Hippocampal formation (tissue), 2 donors: ENCODE data around the gene LITAFD.

Source experiments
- DNase-seq, 2 donors: peaks; one replicate each; lab custom pipeline; 2025; lab: John Stamatoyannopoulos, UW

Gene LITAFD

GRCh38 chr16:8920645-8921346 is 38.6 kb downstream of the LITAFD start:
- DNase-seq, result no peak

- no peak for DNase-seq
Observed at GRCh38 chr16:8921347-8921984, 39.3 kb downstream of the LITAFD start.

- DNase-seq, result peak in 1 of 2 donors; percentile 22
Observed at GRCh38 chr16:8923199-8923598, 41.0 kb downstream of the LITAFD start.

- DNase-seq, result no peak
Observed at GRCh38 chr16:8924214-8924613, 42.1 kb downstream of the LITAFD start.

- DNase-seq, result no peak
Observed at GRCh38 chr16:8925455-8925854, 43.3 kb downstream of the LITAFD start.

GRCh38 chr16:8926827-8927226 is 44.7 kb downstream of the LITAFD start:
- no peak for DNase-seq

- no peak for DNase-seq
Observed at GRCh38 chr16:8928467-8928957, 46.4 kb downstream of the LITAFD start.

GRCh38 chr16:8929086-8929748 is 47.1 kb downstream of the LITAFD start:
- no peak for DNase-seq

GRCh38 chr16:8931859-8932258 is 49.7 kb downstream of the LITAFD start:
- no peak for DNase-seq

- DNase-seq, result no peak
Observed at GRCh38 chr16:8934601-8935000, 52.5 kb downstream of the LITAFD start.
